Stimulated activated CD4-positive, alpha-beta T cell treated with anti-CD3 and anti-CD28 coated beads, Interleukin-15, amount 100 ng/mL, for 24 hours (primary cell): ENCODE results near the gene SUN5.

ENCODE experiments used
- DNase-seq: peaks from one replicate; pipeline ENCODE4 v3.0.0-alpha.2; 2020

The SUN5 gene

DNA sequence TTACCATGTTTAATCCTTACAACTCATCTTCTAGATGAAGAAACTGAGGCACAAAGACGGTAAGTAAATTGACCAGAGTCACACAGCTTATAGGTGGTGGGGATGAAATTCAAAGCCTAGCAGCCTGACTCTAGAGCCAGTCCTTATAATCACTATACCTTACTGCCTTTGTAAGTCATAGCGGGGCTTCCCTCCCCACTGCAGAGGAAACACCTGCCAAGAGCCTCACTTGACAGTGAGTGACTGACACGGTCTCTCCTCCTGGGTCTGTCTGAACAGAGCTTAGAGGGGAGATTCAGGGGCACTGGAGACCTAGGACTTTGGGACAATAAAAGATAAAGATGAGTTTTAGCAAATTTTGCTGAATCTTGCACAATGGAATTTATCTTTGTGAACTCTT, 12.8 kb downstream of the SUN5 start:
- no peak for DNase-seq

DNA sequence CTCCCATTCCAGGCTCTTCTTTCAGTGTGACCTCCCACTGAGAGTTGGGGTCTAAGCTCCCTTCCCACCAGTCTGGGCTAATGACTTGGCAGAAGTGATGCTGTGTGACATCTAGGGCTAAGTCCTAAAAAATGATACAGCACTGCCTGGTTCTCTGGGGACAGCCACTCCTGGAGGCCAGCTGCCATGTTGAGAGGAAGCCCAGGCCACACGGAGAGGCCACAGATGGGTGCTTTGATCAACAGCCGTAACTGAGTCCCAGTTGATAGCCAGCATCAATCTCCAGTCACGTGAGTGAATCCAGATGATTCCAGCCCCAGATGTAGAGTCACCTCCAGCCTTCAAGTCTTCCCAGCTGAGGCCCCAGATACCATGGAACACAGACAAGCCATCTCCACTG, 13.8 kb downstream of the SUN5 start:
- DNase-seq: no peak

- DNase-seq: no peak
Measured at GRCh38 chr20:32989507-32990283, 14.5 kb downstream of the SUN5 start.

GRCh38 chr20:32988008-32988407, 16.2 kb downstream of the SUN5 start:
- DNase-seq: no peak

GRCh38 chr20:32987044-32987825, 17.0 kb downstream of the SUN5 start:
- DNase-seq: no peak

GRCh38 chr20:32986331-32986966, 17.8 kb downstream of the SUN5 start:
- no peak for DNase-seq

DNA sequence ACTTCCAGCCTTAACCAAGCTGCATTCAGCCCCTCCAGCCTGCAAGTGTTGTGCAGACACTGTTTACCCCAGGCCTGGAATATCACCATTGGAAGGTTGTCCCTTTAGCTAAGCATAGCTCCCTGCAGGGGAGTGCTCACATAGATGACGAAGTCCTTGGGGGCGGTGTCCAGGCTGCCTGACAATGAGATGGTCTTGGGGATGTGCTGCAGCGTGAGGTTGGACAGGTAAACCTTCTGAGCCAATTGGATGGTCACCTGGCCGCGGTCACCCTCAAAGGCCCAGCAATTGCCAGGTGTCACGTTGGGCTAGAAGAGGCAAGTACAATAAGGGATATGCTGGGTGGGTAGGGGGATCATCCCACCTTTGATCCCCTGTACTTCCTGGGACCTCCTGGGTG, 18.6 kb downstream of the SUN5 start:
- no peak for DNase-seq

GRCh38 chr20:32984631-32985354, 19.4 kb downstream of the SUN5 start:
- DNase-seq: no peak

DNA sequence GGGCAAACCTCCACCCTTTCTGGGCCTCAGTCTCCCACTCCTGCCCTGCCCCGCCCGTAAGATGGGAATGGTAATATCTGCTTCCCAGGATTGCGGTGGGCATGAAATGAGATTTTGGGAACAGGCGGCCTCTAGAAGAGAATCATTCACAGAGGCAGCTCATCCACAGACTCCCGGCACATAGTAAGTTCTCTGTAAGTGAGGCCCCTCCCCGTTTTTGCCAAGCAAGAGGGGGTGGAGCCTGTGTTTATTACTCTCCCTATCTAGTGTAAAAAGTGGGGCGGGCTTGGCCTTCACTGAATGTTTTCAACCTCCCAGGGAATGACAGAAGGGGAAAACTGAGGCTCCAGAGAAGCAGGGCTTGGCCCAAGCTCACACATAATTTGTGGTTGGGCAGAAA, 20.0 kb downstream of the SUN5 start:
- no peak for DNase-seq

- no peak for DNase-seq
Measured at GRCh38 chr20:32983459-32984112, 20.6 kb downstream of the SUN5 start.

DNA sequence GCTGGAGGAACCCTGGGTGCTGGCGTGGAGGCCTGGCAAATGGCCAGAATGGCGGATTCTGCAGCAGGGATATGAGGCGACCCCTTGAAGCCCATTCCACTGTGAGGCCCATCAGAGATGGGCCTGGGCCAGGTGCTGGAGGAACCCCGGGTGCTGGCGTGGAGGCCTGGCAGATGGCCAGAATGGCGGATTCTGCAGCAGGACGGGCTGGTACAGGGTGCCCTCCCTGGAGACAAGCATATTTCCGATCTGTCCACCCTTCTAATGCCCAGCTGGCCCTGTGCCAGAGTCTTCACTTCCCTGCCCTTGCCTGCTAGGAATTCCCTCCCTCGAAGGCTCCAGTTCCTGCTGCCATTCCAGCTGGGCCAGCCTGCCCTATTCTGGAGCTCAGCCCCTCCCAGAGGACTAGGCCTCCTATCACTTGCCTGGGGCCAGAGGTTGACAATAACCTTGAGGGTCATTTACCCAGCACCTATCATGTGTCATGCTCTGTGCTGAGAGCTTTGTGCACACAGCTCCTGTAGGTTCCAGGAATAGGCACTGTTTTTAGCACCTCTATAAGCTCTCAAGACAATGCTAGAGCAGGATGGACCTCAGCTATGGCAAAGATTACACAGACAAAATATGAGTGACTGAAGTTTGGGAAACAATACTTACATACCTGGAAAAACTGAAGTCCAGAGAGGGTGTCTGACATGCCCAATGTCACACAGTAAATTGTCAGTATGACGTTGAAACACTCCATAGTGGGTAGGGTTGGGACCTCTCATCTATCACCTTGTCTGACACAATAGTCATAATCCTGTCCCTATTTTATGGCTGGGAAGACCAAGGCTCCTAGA, 21.4 kb downstream of the SUN5 start:
- no peak for DNase-seq

- no peak for DNase-seq
Measured at GRCh38 chr20:32980990-32981389, 23.2 kb downstream of the SUN5 start.

GRCh38 chr20:32980131-32980941, 23.9 kb downstream of the SUN5 start:
- DNase-seq: no peak

- DNase-seq: no peak
Measured at GRCh38 chr20:32979201-32979998, 24.8 kb downstream of the SUN5 start.

- DNase-seq: no peak
Measured at GRCh38 chr20:32978009-32978335, 26.3 kb downstream of the SUN5 start.

- DNase-seq: no peak
Measured at GRCh38 chr20:32977281-32978008, 26.8 kb downstream of the SUN5 start.

- no peak for DNase-seq
Measured at GRCh38 chr20:32976746-32977145, 27.5 kb downstream of the SUN5 start.

DNA sequence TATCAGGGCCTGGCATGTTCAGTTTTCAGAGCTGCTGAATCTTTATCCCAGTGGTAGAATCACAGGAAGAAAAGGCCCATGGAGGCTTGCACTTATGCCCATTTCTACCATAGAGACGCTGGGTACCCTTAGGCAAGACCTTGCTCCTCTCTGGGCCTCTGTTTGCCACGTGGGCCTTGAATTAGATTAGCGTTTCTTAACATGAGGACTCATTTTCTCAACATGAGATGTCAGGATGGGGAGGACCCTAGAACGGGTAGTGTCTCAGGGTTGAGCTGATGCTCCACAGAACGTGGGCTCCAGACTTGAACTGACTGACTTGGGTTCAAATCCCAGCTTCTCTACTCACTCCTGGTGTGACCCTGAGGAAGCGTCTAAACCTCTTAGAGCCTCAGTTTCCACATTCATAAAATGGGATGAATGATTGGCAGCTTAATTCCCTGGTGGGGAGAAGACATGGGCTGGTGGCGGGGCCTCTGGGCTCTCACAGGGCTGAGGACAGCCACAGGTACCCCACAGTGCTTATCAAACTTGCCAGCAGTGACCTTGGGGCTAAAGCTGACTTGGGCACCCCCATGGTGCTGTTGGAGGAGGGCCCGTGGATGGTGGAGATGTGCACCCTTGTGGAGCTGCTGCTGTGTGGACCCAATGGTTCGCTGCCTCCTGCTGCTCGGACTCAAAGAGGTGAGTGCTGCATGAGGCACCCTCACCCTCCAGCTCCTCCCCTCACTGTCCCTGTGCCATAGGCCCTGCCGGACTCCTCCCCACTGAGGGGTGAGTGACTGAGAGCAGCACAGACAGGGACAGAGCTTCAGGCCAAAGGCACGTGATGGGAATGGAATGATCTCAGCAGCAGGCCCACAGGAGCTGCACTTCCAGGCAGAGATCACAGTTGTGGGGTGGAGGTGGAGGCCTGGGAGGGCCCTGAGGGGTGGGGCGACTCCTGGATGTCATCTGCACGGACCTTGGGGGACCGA, 28.2 kb downstream of the SUN5 start:
- no peak for DNase-seq
